Activated CD8-positive, alpha-beta memory T cell treated with anti-CD3 and anti-CD28 coated beads, Interleukin-2, amount 50 U/mL, for 1 hour (primary cell): Measurements from ENCODE around the gene SPACA4.

Source experiments
- DNase-seq: peaks from one replicate; pipeline ENCODE4 v3.0.0-alpha.2; 2020; ENCODE audit errors: extremely low read depth

SPACA4 gene

GRCh38 chr19:48596679-48597465 is 9.7 kb upstream of the SPACA4 start:
- no peak for DNase-seq

GRCh38 chr19:48598996-48599700 is 7.4 kb upstream of the SPACA4 start:
- no peak for DNase-seq

GRCh38 chr19:48600679-48601417 is 5.7 kb upstream of the SPACA4 start:
- DNase-seq: no peak

- DNase-seq: no peak
Observed at GRCh38 chr19:48603001-48603400, 3.5 kb upstream of the SPACA4 start.

GRCh38 chr19:48603449-48603848 is 3.1 kb upstream of the SPACA4 start:
- no peak for DNase-seq

- no peak for DNase-seq
Observed at GRCh38 chr19:48603850-48604249, 2.7 kb upstream of the SPACA4 start.

- DNase-seq: no peak
Observed at GRCh38 chr19:48607359-48607755, 815 bp downstream of the SPACA4 start.

GRCh38 chr19:48608798-48609263 is 2.3 kb downstream of the SPACA4 start:
- DNase-seq: no peak

GRCh38 chr19:48609571-48610108 is 3.1 kb downstream of the SPACA4 start:
- DNase-seq: no peak

GRCh38 chr19:48611872-48612271 is 5.3 kb downstream of the SPACA4 start:
- no peak for DNase-seq

GRCh38 chr19:48613024-48613851 is 6.7 kb downstream of the SPACA4 start:
- DNase-seq: no peak

GRCh38 chr19:48613852-48614435 is 7.4 kb downstream of the SPACA4 start:
- DNase-seq: no peak

GRCh38 chr19:48614436-48615230 is 8.1 kb downstream of the SPACA4 start, which contains the start of gene FAM83E:
FAM83E (minus strand) TSS chr19:48615076; CDS start chr19:48613372, 1,704 bp downstream.
- no peak for DNase-seq

- DNase-seq: no peak
Observed at GRCh38 chr19:48615231-48616040, 8.9 kb downstream of the SPACA4 start.

GRCh38 chr19:48616041-48616436 is 9.5 kb downstream of the SPACA4 start:
- no peak for DNase-seq

GRCh38 chr19:48616491-48617056 is 10.0 kb downstream of the SPACA4 start:
- no peak for DNase-seq

- no peak for DNase-seq
Observed at GRCh38 chr19:48617146-48617937, 10.8 kb downstream of the SPACA4 start.
